ENCODE results near the gene CSRNP3.

The CSRNP3 gene

DNA sequence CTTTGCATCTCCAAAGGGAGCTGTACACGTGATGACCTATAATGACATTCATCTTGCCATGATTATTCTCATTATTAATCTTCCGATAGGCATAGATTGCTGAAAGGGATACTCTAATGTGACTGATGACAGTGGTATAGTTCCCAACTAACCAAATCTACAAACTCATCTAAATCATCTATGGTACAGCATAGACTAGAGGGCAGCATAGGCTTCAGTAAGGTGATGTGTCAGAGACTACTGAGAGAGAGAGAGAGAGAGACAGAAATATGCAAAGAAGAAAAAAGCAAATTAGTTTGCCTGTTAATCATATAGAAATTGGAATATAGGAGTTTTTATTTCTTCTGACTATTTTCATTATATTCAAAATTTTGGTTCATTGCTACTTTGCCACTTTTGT lies 89.3 kb downstream of the CSRNP3 start:
- Mint-ChIP-seq H3K36me3 (no peaks in the 10 kb centered on the region), H3K4me1 (no peaks in the 10 kb centered on the region), H3K4me3 (no peak overlapping the region), H3K9me3 (no peaks in the 10 kb centered on the region), H3K27ac (no peak overlapping the region)
- DNase-seq (ENCODE audit: low spot score in 2 of 2) (no peak), ATAC-seq (peak; percentile 48)

DNA sequence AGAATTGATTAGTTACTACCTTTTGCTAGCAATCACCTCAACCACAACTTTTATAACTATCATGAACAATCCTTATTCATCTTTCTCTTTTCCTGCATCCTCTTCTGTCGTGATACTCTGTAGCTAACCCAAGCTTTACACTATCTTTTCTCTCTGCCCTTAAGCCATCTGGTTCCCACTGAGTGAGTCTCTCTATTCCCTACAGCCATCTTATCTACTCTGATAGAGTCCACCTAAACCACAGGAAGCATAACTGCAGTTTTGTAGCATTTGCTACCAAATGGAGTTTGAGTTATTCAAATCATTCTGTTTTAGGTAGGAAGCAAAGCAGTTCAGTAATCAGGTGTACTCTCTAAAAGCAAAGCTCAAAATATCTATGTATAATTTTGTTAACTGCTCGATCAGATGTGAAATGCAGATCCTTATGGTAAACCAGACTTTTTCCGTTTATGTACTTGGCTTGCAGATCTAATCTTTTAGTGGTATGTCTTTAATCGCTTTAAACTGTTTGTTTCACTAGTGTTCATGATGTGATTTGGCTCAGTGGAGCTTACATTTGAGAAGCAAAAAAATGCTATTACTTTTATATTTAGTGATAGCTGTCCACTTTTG lies 91.0 kb downstream of the CSRNP3 start:
- ATAC-seq (no peak), DNase-seq (ENCODE audit: low spot score in 2 of 2) (no peak)
- H3K4me1 Mint-ChIP-seq, result no peaks in the 10 kb centered on the region
- H3K27ac Mint-ChIP-seq, result no peak overlapping the region
- no peaks in the 10 kb centered on the region for H3K36me3 Mint-ChIP-seq
- no peak overlapping the region for H3K4me3 Mint-ChIP-seq
- H3K9me3 Mint-ChIP-seq, result no peaks in the 10 kb centered on the region

DNA sequence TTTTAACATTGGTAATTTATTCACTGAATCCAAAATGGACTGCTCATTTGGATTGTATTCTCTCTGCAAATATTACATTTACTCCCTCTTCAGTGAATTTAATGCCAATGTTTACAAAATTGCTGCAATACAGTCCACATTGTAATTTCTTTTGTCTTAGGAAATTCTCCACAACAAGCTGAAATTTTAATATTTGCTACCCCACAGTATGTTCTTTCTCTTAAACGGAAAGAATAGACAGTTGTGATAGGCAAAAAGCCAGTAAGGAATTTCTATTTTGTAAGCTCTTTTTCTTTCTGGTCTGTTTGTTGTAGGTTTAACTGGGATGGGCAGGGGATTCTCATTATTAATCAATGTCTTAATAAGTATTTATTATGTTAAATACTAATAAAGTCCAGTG lies 92.0 kb downstream of the CSRNP3 start:
- DNase-seq (ENCODE audit: low spot score in 2 of 2), result no peak
- no peaks in the 10 kb centered on the region for H3K4me1 Mint-ChIP-seq
- H3K4me3 Mint-ChIP-seq, result no peak overlapping the region
- no peaks in the 10 kb centered on the region for H3K36me3 Mint-ChIP-seq
- no peak for ATAC-seq
- no peak overlapping the region for H3K27ac Mint-ChIP-seq
- no peaks in the 10 kb centered on the region for H3K9me3 Mint-ChIP-seq

DNA sequence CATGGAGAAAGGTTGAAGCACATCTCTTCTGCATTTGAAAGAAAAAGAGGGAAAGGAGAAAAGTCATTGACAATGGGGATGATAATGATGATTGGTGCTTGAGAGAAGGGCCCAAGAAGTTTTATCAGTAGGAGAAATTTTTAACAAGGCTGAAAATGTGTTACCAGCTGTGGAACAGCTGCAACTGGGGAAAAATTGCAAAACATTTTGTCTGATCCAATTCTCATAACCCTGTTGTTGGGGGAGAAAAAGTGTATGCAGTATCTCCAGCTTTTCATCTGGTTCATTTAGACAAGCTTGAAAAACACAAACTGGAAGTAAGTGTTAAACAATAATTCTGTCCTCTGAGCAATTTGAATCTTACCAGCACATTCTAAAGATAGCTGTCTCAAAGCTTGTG lies 92.7 kb downstream of the CSRNP3 start:
- ATAC-seq, result no peak
- Mint-ChIP-seq H3K4me3 (no peak overlapping the region), H3K27ac (no peak overlapping the region), H3K9me3 (no peaks in the 10 kb centered on the region), H3K4me1 (no peaks in the 10 kb centered on the region), H3K36me3 (no peaks in the 10 kb centered on the region)
- DNase-seq (ENCODE audit: low spot score in 2 of 2), result no peak

DNA sequence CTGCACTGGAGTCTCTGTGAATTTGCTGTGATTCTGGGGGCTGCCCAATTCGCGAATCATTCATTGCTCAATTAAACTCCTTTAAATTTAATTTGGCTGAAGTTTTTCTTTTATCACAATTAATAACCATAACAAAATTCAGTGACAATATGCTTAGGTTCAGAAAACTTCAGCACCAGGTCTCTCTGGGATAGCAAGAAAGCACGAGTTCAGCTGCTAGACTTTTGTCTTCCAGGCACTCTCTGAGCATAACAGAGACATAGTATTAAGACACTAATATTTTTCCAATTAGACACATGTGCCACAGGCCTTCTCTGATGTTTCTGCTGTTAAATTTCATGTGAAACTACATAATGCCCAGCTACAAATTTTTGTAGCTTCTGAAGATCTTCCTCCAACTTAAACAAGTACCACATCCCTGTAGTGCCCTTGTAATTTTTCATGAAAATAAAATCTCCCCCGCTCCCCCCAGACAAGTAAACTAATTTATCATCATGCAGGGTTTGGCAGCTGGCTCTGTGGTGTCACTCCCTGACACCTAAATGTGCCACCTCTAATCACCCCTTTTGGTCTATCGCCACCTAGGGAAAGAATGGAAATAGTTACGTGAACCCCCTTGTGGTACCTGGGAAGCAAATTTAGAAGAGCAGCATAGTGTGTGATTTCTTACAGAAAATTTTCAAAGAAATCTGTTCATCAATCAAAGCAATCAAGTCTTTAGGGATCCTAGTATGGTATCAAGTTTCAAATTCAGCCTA lies 94.1 kb downstream of the CSRNP3 start:
- Mint-ChIP-seq H3K4me1 (no peaks in the 10 kb centered on the region), H3K27ac (no peak overlapping the region), H3K36me3 (no peaks in the 10 kb centered on the region), H3K4me3 (no peak overlapping the region), H3K9me3 (no peaks in the 10 kb centered on the region)
- ATAC-seq, result no peak
- no peak for DNase-seq (ENCODE audit: low spot score in 2 of 2)

DNA sequence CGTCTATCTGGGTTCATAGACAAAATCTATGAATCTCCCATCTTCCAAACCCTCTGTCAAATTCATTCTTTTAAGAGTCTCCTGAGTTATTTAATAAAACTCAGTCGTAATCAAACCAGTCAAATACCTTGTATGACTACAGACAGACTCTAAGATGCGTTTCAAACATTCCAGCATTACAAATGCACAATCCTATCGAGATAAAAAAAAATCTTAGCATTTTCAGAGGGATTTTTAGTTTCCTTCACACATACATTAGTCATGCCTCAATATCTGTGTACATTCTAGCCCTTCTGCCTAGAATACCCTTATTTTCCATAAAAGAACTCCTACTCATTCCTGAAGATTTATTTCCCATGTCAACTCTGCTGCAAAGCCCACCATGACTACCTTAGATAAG lies 96.5 kb downstream of the CSRNP3 start:
- Mint-ChIP-seq H3K36me3 (no peaks in the 10 kb centered on the region), H3K4me1 (no peaks in the 10 kb centered on the region), H3K27ac (no peak overlapping the region), H3K4me3 (no peak overlapping the region), H3K9me3 (no peaks in the 10 kb centered on the region)
- ATAC-seq, result no peak
- no peak for DNase-seq (ENCODE audit: low spot score in 2 of 2)

DNA sequence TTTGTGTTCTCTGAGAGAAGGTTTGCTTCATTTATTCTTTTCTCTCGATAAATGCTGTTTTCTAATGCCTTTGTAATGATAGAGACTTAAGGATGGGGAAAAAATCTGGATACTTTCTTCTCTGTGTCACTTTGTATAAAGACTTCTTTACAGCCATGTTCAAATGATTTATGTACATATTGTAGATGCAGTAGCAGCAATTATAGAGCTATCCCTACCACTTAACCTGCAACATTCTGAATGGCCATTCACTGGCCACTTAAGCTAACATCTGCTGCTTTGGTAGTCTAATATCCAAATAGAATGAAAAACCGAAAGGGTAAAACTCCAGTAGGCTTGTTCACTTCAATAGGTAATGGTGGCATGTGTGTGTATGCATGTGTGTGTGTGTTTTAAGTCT lies 97.8 kb downstream of the CSRNP3 start:
- no peak overlapping the region for H3K27ac Mint-ChIP-seq
- H3K9me3 Mint-ChIP-seq, result no peaks in the 10 kb centered on the region
- DNase-seq (ENCODE audit: low spot score in 2 of 2) (no peak), ATAC-seq (no peak)
- no peak overlapping the region for H3K4me3 Mint-ChIP-seq
- H3K36me3 Mint-ChIP-seq, result no peaks in the 10 kb centered on the region
- no peaks in the 10 kb centered on the region for H3K4me1 Mint-ChIP-seq

DNA sequence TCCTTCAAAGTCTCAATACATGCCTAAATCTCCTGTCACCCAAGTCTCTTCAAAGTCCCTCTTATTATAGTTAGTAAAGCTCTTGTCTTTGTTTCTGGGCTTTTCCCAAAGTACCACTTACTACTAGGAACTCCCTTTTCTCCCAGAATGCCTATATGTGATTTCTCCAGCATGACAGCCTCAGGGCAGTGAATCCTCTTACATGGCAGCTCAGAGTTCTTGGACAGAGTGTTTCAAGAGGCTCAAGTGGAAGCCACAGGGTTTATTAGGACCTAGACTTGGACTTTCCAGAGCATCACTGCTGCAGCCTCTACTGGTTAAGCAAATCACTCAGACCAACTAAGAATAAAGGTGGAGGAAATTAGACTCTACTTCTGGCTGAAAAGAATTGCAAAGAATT lies 98.9 kb downstream of the CSRNP3 start:
- H3K9me3 Mint-ChIP-seq, result no peaks in the 10 kb centered on the region
- H3K36me3 Mint-ChIP-seq, result no peaks in the 10 kb centered on the region
- no peak overlapping the region for H3K4me3 Mint-ChIP-seq
- no peaks in the 10 kb centered on the region for H3K4me1 Mint-ChIP-seq
- no peak for ATAC-seq
- H3K27ac Mint-ChIP-seq, result no peak overlapping the region
- no peak for DNase-seq (ENCODE audit: low spot score in 2 of 2)

DNA sequence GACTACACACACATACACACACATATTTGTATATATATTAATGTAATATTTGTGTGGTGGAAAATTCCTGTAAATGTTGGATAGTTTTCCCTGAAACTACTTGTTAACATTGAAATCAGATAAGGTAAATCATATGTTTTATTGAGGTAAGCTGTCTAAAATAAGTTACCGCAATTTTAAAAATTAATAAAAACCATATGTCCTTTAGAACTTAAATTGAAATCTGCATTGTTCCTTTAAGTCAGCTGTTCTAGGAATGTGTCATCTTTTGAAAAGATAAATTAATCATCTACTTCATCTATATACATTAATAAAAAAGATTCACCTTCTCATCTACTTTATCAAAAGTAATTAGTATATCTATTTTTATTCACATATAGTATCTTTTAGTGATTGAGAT lies 102.0 kb downstream of the CSRNP3 start:
- no peak overlapping the region for H3K4me3 Mint-ChIP-seq
- H3K4me1 Mint-ChIP-seq, result no peaks in the 10 kb centered on the region
- no peak for ATAC-seq
- no peak for DNase-seq (ENCODE audit: low spot score in 2 of 2)
- H3K9me3 Mint-ChIP-seq, result no peaks in the 10 kb centered on the region
- no peak overlapping the region for H3K27ac Mint-ChIP-seq
- H3K36me3 Mint-ChIP-seq, result no peaks in the 10 kb centered on the region

DNA sequence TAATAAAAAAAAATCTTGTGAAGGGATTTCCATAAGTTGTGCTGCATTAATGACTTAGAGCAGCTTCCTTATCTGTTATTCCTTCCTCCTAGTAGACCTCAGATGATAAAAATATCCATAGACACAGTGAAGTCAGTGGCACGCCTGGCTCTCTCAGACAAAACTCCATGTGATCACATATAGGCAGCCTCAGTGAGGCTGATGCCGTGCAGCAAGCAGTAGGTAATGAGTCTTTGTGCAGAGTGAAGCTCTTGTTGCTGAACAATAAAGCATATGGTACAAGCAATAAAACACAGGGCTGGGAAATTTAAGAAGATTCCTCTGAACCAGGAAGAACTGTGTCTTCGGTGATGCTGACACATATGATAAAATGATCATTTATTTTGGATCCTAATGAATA lies 102.7 kb downstream of the CSRNP3 start:
- H3K9me3 Mint-ChIP-seq, result no peaks in the 10 kb centered on the region
- ATAC-seq (no peak), DNase-seq (ENCODE audit: low spot score in 2 of 2) (no peak)
- H3K4me1 Mint-ChIP-seq, result no peaks in the 10 kb centered on the region
- H3K27ac Mint-ChIP-seq, result no peak overlapping the region
- no peaks in the 10 kb centered on the region for H3K36me3 Mint-ChIP-seq
- H3K4me3 Mint-ChIP-seq, result no peak overlapping the region

DNA sequence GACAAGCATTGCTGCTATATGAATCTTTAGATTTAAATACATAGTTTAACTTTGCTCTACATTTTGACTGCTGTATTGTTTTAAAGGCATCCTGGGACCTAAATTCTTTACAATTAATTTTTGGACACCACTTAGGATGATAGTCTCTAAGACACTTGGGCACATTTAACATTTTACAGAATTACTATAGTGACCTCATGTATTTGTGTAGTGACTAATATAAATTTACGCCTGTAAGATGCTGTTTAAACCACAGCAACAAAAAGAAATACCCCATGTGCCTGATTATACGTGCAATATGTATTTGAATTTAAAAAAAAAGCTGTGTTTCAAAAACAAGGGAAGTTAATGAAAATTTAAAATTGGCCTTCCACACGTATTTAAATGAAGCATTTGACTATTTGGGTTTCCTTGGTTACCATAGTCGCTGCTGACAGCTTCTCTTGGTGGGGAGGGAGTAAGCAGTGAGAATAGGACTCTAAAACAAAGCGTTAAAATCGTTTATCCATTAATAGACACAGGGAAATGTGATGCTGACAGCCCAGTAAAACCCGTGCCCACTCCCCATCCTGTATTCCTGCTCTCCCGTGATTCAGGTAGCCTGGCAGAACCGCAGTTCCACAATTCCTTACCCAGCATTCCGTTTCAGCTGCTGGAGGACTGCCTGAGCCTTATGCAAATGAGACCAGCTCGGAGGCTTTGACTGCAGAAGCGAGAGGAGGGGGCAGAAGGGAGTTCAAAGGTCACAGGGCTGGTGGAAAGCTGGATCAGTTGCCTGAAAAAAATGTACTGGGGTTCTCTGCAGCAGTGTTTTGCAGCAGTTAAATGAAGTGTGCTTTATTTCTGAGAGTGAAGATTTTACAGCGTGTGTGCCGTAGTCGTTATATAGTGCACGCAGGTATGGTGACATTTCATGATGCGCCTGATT lies 104.3 kb downstream of the CSRNP3 start:
- ATAC-seq, result no peak
- Mint-ChIP-seq H3K9me3 (no peaks in the 10 kb centered on the region), H3K4me1 (no peaks in the 10 kb centered on the region), H3K27ac (no peak overlapping the region), H3K4me3 (no peak overlapping the region), H3K36me3 (no peaks in the 10 kb centered on the region)
- DNase-seq (ENCODE audit: low spot score in 2 of 2), result no peak

DNA sequence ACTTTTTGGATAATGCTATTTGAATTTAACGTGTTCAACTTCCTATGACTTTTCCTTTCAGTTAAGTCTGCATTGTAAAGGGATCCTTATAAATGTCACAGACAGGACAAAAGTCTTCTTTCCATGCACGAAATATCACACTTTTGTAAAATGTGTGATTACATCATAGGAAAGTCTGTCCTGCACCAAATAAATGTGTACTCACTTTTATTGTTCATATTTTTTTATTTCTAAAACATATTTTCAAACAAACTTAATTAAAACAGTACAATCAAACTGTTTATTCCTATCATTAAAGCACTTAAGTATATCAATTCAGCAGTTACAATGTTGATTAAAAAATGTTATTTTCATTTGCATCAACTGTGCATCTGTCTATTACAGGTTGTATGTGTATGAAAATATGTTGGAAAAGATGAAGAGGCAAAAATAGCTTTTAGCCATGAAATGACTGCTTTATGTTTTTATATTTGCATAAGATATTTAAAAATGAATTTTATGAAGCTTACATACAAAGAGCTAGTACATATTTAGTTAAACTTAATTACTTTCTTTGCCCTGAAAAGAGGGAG lies 105.6 kb downstream of the CSRNP3 start:
- no peak for DNase-seq (ENCODE audit: low spot score in 2 of 2)
- no peak overlapping the region for H3K27ac Mint-ChIP-seq
- no peak overlapping the region for H3K4me3 Mint-ChIP-seq
- H3K4me1 Mint-ChIP-seq, result no peaks in the 10 kb centered on the region
- ATAC-seq, result no peak
- H3K9me3 Mint-ChIP-seq, result no peaks in the 10 kb centered on the region
- no peaks in the 10 kb centered on the region for H3K36me3 Mint-ChIP-seq

DNA sequence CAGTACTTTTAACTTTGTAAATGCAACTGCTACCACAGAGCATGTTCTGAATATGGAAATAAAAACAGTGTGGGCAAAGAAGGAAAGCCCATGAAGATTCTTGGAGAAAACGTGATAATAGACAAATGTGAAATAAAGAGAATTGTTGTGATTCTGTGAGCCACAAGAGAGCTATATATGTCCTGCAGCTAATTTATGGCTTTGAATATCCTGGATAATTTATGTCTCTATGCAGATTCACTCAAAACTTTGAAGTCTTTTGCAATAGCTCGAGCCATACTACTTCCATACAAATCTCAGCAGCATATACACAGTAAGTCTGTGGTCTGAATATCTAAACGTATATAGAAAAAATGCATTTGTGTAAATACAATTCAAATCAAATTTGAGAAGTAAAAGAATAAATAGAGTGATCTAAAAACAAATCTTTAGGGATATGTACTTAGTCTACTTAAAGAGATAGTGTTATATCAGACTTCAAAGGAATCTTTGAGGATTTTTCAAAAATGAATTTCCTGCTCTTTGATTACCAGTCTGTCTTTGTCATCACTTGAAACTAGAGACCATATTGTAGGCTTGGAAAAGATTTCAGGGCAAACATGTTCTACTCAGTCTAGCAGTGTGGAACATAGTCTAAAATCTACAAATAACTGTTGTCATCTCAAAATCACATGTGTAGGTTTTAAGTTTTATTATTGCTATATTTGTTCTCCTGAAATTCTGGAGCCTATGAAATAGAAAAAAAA lies 107.1 kb downstream of the CSRNP3 start:
- Mint-ChIP-seq H3K9me3 (no peaks in the 10 kb centered on the region), H3K36me3 (no peaks in the 10 kb centered on the region), H3K27ac (no peak overlapping the region), H3K4me3 (no peak overlapping the region), H3K4me1 (no peaks in the 10 kb centered on the region)
- DNase-seq (ENCODE audit: low spot score in 2 of 2), result no peak
- no peak for ATAC-seq

DNA sequence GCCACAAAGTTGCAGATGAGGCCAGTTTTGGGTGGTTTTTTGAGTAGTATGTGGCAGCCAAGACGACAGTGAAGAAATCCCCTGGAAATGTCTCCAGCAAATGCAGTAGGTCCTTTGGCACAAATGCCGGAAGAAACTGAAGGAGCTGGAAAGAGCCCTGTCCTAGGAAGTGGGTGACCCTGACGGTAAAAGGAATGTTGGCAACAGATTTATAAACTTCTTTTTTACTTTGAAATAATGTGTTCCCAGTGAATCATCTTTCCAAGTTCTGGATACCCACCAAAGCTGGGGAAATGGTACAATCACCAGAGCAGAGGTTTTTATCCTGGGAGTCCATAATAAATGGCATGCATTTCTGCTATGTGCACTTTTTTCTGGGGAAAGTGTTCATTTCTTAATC lies 112.9 kb downstream of the CSRNP3 start:
- H3K36me3 Mint-ChIP-seq, result no peaks in the 10 kb centered on the region
- no peaks in the 10 kb centered on the region for H3K4me1 Mint-ChIP-seq
- ATAC-seq (no peak), DNase-seq (ENCODE audit: low spot score in 2 of 2) (no peak)
- H3K27ac Mint-ChIP-seq, result no peak overlapping the region
- no peak overlapping the region for H3K4me3 Mint-ChIP-seq
- no peaks in the 10 kb centered on the region for H3K9me3 Mint-ChIP-seq

Data from stimulated activated effector memory CD8-positive, alpha-beta T cell treated with anti-CD3 and anti-CD28 coated beads, Interleukin-12 subunit alpha, Interleukin-12 subunit beta, amount 100 ng/mL, for 72 hours (primary cell).